Upper lobe of left lung (tissue), 4 donors: ENCODE results near the gene MBD5.

Experiments
- CTCF ChIP-seq, 6 experiments: fragments of 450-650 bp in 4 of 6; fragments of 200-600 bp in 2 of 6; sonication (generic) in 2 of 6; IDR thresholded peaks; one replicate each; pipeline ENCODE4 v1.5.1; 2016 to 2019; ENCODE audit warnings: antibody characterized with exemption in 6 of 6
- POLR2A ChIP-seq, 4 donors: fragments of 450-650 bp; IDR thresholded peaks; one replicate each; pipeline ENCODE4 v1.5.1; 2016 to 2017; ENCODE audit warnings: antibody characterized with exemption in 4 of 4, mild to moderate bottlenecking in 2 of 4

GRCh38 chr2:148027822-148028221 lies 6.9 kb downstream of the MBD5 start:
- TF ChIP-seq POLR2A (IDR thresholded peaks at IDR 0.05) (no peak), CTCF (IDR thresholded peaks at IDR 0.05) (no peak)
